HCT116 (cell line): ENCODE data around the gene LEPR. TPM values are rescaled to one million over a fixed set of nuclear protein-coding genes. Genes with fewer than 3 reads are reported as not detected.

Experiments used
- ATAC-seq: fragments of 200-7000 bp; cut with Tn5 transposase; 2 replicates; pipeline ENCODE4 v1.9.1; 2020; ENCODE audit warnings: mild to moderate bottlenecking, moderate library complexity
- BruUV-seq: library from RNA; stranded (reverse); fragments of 400-500 nt; replicated peaks from 2 replicates; lab custom pipeline; 2021; lab: Mats Ljungman, UMichigan
- CTCF ChIA-PET: fragments of 300-600 bp; sonication (Branson Sonifier 250); formaldehyde crosslinking; loops from one replicate; lab custom pipeline; 2021; ENCODE audit warnings: antibody characterized with exemption; lab: Charles Lee
- POLR2A ChIA-PET: fragments of 300-600, 350-600 bp; sonication (Branson Sonifier 250); formaldehyde crosslinking; loops from one replicate; lab custom pipeline; 2021; ENCODE audit warnings: antibody characterized with exemption; lab: Charles Lee
- RAD21 ChIA-PET, 2 experiments: fragments of 300-600 bp; sonication (Branson Sonifier 250); formaldehyde crosslinking; loops; one replicate each; lab custom pipeline; 2023; ENCODE audit warnings: low total read pairs in 2 of 2; ENCODE audit not compliant: uncharacterized antibody in 2 of 2, unreplicated experiment in 2 of 2, low non-redundant PET in 1 of 2; lab: Charles Lee
- DNase-seq: peaks from one replicate; pipeline ENCODE4 v3.0.0-alpha.2; 2010; ENCODE audit warnings: low read depth, low spot score
- H2AFZ ChIP-seq: fragments of 200-600 bp; shearing (Covaris generic), sonication (generic); 2 replicates; pipeline ENCODE4 v1.6.1; 2017; ENCODE audit warnings: low read depth, mixed run types, mixed read lengths, antibody characterized with exemption, low read length; ENCODE audit not compliant: poor library complexity, severe bottlenecking
- H3K27ac ChIP-seq: 2 replicates; pipeline ENCODE4 v1.5.1; 2012; ENCODE audit warnings: low read depth, low read length
- H3K27me3 ChIP-seq: fragments of 200-600 bp; sonication (generic); 2 replicates; pipeline ENCODE4 v1.6.1; 2016; ENCODE audit warnings: mixed run types, low read length, mixed read lengths; ENCODE audit not compliant: insufficient read depth
- H3K36me3 ChIP-seq, 2 experiments: fragments of 200-500 bp in 1 of 2; fragments of 200-600 bp in 1 of 2; sonication (Bioruptor generic) in 1 of 2; sonication (generic) in 1 of 2; 2 replicates each; pipeline versions ENCODE4 v1.5.1 to v1.6.1; 2014 to 2016; ENCODE audit warnings: low read length in 2 of 2, inconsistent platforms in 1 of 2, mixed read lengths in 1 of 2, mixed run types in 1 of 2; ENCODE audit not compliant: insufficient read depth in 2 of 2, control insufficient read depth in 1 of 2
- H3K4me1 ChIP-seq, 2 experiments: fragments of 200-600 bp in 1 of 2; sonication (generic) in 1 of 2; 2 replicates each; pipeline versions ENCODE4 v1.5.1 to v1.6.1; 2012 to 2017; ENCODE audit warnings: low read length in 2 of 2, inconsistent platforms in 1 of 2, mild to moderate bottlenecking in 1 of 2, mixed read lengths in 1 of 2, mixed run types in 1 of 2, moderate library complexity in 1 of 2; ENCODE audit not compliant: insufficient read depth in 2 of 2, control insufficient read depth in 1 of 2
- H3K4me2 ChIP-seq: fragments of 200-600 bp; sonication (generic); 2 replicates; pipeline ENCODE4 v1.6.1; 2017; ENCODE audit warnings: mixed run types, low read length, mixed read lengths
- H3K4me3 ChIP-seq, 2 experiments: fragments of 200-600 bp in 1 of 2; sonication (generic) in 1 of 2; replicated peaks in 1 of 2; 2 replicates each; pipeline ENCODE4 v1.5.1; 2011 to 2016; ENCODE audit warnings: low read length in 2 of 2, control low read depth in 1 of 2, low read depth in 1 of 2, mild to moderate bottlenecking in 1 of 2, mixed read lengths in 1 of 2, mixed run types in 1 of 2
- H3K79me2 ChIP-seq: fragments of 200-600 bp; sonication (generic); 2 replicates; pipeline ENCODE4 v1.6.1; 2017; ENCODE audit warnings: mild to moderate bottlenecking, mixed run types, low read length, moderate library complexity, mixed read lengths; ENCODE audit not compliant: insufficient read depth
- H3K9ac ChIP-seq: fragments of 200-600 bp; sonication (generic); 2 replicates; pipeline ENCODE4 v1.6.1; 2016; ENCODE audit warnings: low read length, mixed read lengths
- H3K9me2 ChIP-seq: fragments of 200-600 bp; sonication (generic), shearing (Covaris generic); 2 replicates; pipeline ENCODE4 v1.6.1; 2017; ENCODE audit warnings: mixed run types, mild to moderate bottlenecking, moderate library complexity; ENCODE audit not compliant: insufficient read depth
- H3K9me3 ChIP-seq, 2 experiments: fragments of 200-500 bp in 1 of 2; fragments of 200-600 bp in 1 of 2; sonication (Bioruptor generic) in 1 of 2; sonication (generic) in 1 of 2; 2 replicates each; pipeline ENCODE4 v1.6.1; 2014 to 2017; ENCODE audit warnings: low read length in 2 of 2, mixed read lengths in 2 of 2, inconsistent platforms in 1 of 2, low read depth in 1 of 2, mild to moderate bottlenecking in 1 of 2, mixed run types in 1 of 2, moderate library complexity in 1 of 2; ENCODE audit not compliant: control insufficient read depth in 1 of 2, insufficient read depth in 1 of 2
- H4K20me1 ChIP-seq: fragments of 200-600 bp; sonication (generic), shearing (Covaris generic); 2 replicates; pipeline ENCODE4 v1.6.1; 2017; ENCODE audit warnings: mixed run types, mild to moderate bottlenecking, moderate library complexity; ENCODE audit not compliant: insufficient read depth
- CBX3 ChIP-seq: IDR thresholded peaks from 2 replicates; pipeline ENCODE4 v1.6.1; 2012; ENCODE audit warnings: low read depth
- CEBPB ChIP-seq: IDR thresholded peaks from 2 replicates; pipeline ENCODE4 v1.6.1; 2012; ENCODE audit warnings: low read depth
- EGR1 ChIP-seq: IDR thresholded peaks from 2 replicates; pipeline ENCODE4 v1.6.1; 2012; ENCODE audit warnings: low read depth
- EZH2 ChIP-seq: fragments of 200-600 bp; sonication (generic); IDR thresholded peaks from 2 replicates; pipeline ENCODE4 v1.6.1; 2017; ENCODE audit warnings: antibody characterized with exemption, mixed run types
- FOSL1 ChIP-seq: IDR thresholded peaks from 2 replicates; pipeline ENCODE4 v1.6.1; 2012; ENCODE audit warnings: low read depth
- JUND ChIP-seq: IDR thresholded peaks from 2 replicates; pipeline ENCODE4 v1.6.1; 2012
- RAD21 ChIP-seq: IDR thresholded peaks from 2 replicates; pipeline ENCODE4 v1.6.1; 2012; ENCODE audit warnings: low read depth, mild to moderate bottlenecking
- SIN3A ChIP-seq: IDR thresholded peaks from 2 replicates; pipeline ENCODE4 v1.6.1; 2012; ENCODE audit warnings: low read depth
- SP1 ChIP-seq: IDR thresholded peaks from 2 replicates; pipeline ENCODE4 v1.6.1; 2012; ENCODE audit warnings: low read depth
- SRF ChIP-seq: IDR thresholded peaks from 2 replicates; pipeline ENCODE4 v1.6.1; 2012; ENCODE audit warnings: low read depth
- TCF7L2 ChIP-seq: IDR thresholded peaks from 2 replicates; pipeline ENCODE4 v1.7.0; 2011; ENCODE audit warnings: borderline replicate concordance, inconsistent platforms; ENCODE audit not compliant: insufficient read depth, insufficient read length; ENCODE audit errors: extremely low read depth
- YY1 ChIP-seq: IDR thresholded peaks from 2 replicates; pipeline ENCODE4 v1.6.1; 2011; ENCODE audit warnings: low read length, low read depth, moderate library complexity, mild to moderate bottlenecking; ENCODE audit not compliant: insufficient replicate concordance; ENCODE audit errors: extremely low read depth
- ZNF274 ChIP-seq: fragments of 200-500 bp; sonication (Bioruptor generic); IDR thresholded peaks from 2 replicates; pipeline ENCODE4 v1.6.1; 2014; ENCODE audit warnings: mild to moderate bottlenecking, low read depth, low read length, inconsistent platforms
- intact Hi-C: fragments of 100-400 bp; cut with micrococcal nuclease; formaldehyde crosslinking; loops from 2 replicates; pipeline ENCODE4 v1.10.0; 2022
- total RNA-seq: library from RNA; stranded (reverse); gene quantifications from one replicate; pipeline ENCODE4 v1.2.1, GENCODE V29; 2021; ENCODE audit not compliant: unreplicated experiment
- TF ChIP-seq, protein P1 (sequence below): IDR thresholded peaks from 2 replicates; pipeline ENCODE4 v1.6.1; 2012
- TF ChIP-seq, protein P2 (sequence below): IDR thresholded peaks from 2 replicates; pipeline ENCODE4 v1.6.1; 2011; ENCODE audit warnings: mild to moderate bottlenecking, low read length, moderate library complexity; ENCODE audit not compliant: insufficient replicate concordance; ENCODE audit errors: extremely low read depth
- TF ChIP-seq, protein P3 (sequence below): IDR thresholded peaks from 2 replicates; pipeline ENCODE4 v1.6.1; 2012

Gene LEPR
- total RNA-seq, 1 experiment from 2014 or later, result 6.0 TPM

DNA sequence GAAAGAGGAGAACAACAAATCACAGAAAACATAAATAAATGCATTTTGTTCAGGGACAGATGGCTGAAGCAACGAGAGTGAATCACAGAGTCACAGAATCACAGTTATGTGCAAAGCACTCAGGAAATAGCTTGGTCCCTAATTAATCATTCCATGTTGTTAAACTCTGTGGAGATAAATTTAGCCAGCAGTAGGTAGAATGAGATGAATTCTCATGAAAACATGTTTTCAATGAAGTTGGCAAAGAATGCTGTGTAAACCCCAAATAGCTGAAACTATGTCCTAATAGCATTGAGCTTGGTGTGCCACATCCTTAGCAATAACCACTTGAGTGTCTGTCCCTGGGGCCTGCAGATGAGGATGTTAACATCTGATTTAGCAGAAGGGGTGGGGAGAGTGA, 20.4 kb downstream of the LEPR start:
- Histone ChIP-seq H3K9me2 (no peaks in the 10 kb centered on the region), H3K4me3 (no peak overlapping the region), H2AFZ (no peak overlapping the region), H3K9ac (no peak overlapping the region), H3K4me2 (no peak overlapping the region), H3K9me3 (no peaks in the 10 kb centered on the region), H3K79me2 (no peaks in the 10 kb centered on the region), H3K27me3 (no peaks in the 10 kb centered on the region), H3K36me3 (no peaks in the 10 kb centered on the region), H3K27ac (no peak overlapping the region), H4K20me1 (no peaks in the 10 kb centered on the region), H3K4me1 (no peaks in the 10 kb centered on the region)
- intact Hi-C loops, result no loop called here
- CTCF ChIA-PET, result interaction anchor here (0.8 to 0.9 kb wide), 2 partner anchors 9 to 10 kb away, joined by 3 to 4 read pairs; no protein-coding TSS in a partner anchor
- RAD21 ChIA-PET, result no interaction called here
- no TSS peak for BruUV-seq
- no peak for TF ChIP-seq CBX3
- TF ChIP-seq CEBPB, result no peak
- TF ChIP-seq, protein P1, sequence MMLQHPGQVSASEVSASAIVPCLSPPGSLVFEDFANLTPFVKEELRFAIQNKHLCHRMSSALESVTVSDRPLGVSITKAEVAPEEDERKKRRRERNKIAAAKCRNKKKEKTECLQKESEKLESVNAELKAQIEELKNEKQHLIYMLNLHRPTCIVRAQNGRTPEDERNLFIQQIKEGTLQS, result no peak
- TF ChIP-seq SP1, result no peak
- TF ChIP-seq TCF7L2, result no peak
- no peak for TF ChIP-seq JUND
- no peak for TF ChIP-seq RAD21
- TF ChIP-seq SIN3A, result no peak
- TF ChIP-seq FOSL1, result no peak
- no peak for TF ChIP-seq EZH2
- TF ChIP-seq YY1, result no peak
- TF ChIP-seq EGR1, result no peak
- no peak for ATAC-seq
- no peak for DNase-seq
- POLR2A ChIA-PET, result interaction anchor here (0.9 kb wide), 1 partner anchor 21 kb away, joined by 4 read pairs; the partner anchor contains the start of genes LEPR and LEPROT

DNA sequence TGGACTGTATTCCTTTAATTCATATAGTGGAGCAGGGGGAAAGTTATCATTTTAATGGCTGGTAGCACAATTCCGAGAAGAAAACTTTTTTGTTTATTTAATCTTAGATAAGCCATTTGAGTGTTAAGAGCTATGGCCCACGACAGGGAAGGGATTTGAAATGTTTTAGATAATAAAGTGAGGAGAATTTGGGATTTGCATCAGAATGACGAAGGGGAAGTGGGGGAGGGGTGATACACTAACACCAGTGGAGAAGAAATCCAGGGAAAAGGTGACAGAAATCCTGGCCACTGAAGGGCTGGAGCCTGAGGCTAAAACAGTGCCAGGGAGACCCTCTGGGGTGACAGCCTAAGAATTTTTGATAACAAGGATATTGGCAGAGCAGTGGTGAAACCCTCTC, 21.0 kb downstream of the LEPR start:
- POLR2A ChIA-PET, result interaction anchor here (0.9 kb wide), 1 partner anchor 21 kb away, joined by 4 read pairs; the partner anchor contains the start of genes LEPR and LEPROT
- Histone ChIP-seq H2AFZ (no peak overlapping the region), H3K27me3 (no peaks in the 10 kb centered on the region), H3K9me2 (no peaks in the 10 kb centered on the region), H3K4me3 (no peak overlapping the region), H3K4me1 (no peaks in the 10 kb centered on the region), H3K9ac (no peak overlapping the region), H3K36me3 (no peaks in the 10 kb centered on the region), H3K27ac (no peak overlapping the region), H3K4me2 (no peak overlapping the region), H3K9me3 (no peaks in the 10 kb centered on the region), H4K20me1 (no peaks in the 10 kb centered on the region), H3K79me2 (no peaks in the 10 kb centered on the region)
- DNase-seq, result no peak
- intact Hi-C loops, result no loop called here
- BruUV-seq, result no TSS peak
- ATAC-seq, result no peak
- RAD21 ChIA-PET, result no interaction called here
- CTCF ChIA-PET, result interaction anchor here (0.8 to 0.9 kb wide), 2 partner anchors 8 to 10 kb away, joined by 3 to 4 read pairs; no protein-coding TSS in a partner anchor
- TF ChIP-seq JUND (no peak), CBX3 (no peak), SIN3A (no peak), ZNF274 (no peak), SP1 (no peak), CEBPB (no peak), EGR1 (no peak), SRF (no peak)
- TF ChIP-seq, protein P2, sequence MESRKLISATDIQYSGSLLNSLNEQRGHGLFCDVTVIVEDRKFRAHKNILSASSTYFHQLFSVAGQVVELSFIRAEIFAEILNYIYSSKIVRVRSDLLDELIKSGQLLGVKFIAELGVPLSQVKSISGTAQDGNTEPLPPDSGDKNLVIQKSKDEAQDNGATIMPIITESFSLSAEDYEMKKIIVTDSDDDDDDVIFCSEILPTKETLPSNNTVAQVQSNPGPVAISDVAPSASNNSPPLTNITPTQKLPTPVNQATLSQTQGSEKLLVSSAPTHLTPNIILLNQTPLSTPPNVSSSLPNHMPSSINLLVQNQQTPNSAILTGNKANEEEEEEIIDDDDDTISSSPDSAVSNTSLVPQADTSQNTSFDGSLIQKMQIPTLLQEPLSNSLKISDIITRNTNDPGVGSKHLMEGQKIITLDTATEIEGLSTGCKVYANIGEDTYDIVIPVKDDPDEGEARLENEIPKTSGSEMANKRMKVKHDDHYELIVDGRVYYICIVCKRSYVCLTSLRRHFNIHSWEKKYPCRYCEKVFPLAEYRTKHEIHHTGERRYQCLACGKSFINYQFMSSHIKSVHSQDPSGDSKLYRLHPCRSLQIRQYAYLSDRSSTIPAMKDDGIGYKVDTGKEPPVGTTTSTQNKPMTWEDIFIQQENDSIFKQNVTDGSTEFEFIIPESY, result no peak
- TF ChIP-seq, protein P3, sequence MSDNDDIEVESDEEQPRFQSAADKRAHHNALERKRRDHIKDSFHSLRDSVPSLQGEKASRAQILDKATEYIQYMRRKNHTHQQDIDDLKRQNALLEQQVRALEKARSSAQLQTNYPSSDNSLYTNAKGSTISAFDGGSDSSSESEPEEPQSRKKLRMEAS, result no peak
